Measurements from ENCODE around the gene TFCP2L1. TPM values are rescaled to one million over a fixed set of nuclear protein-coding genes. Genes with fewer than 3 reads are reported as not detected.

Gene TFCP2L1
- total RNA-seq, 4 donors from 2014 or later: 0.20 to 0.63 (median 0.41) TPM

- no peaks in the 10 kb centered on the region for H3K4me1 ChIP-seq
- TF ChIP-seq, protein P1, sequence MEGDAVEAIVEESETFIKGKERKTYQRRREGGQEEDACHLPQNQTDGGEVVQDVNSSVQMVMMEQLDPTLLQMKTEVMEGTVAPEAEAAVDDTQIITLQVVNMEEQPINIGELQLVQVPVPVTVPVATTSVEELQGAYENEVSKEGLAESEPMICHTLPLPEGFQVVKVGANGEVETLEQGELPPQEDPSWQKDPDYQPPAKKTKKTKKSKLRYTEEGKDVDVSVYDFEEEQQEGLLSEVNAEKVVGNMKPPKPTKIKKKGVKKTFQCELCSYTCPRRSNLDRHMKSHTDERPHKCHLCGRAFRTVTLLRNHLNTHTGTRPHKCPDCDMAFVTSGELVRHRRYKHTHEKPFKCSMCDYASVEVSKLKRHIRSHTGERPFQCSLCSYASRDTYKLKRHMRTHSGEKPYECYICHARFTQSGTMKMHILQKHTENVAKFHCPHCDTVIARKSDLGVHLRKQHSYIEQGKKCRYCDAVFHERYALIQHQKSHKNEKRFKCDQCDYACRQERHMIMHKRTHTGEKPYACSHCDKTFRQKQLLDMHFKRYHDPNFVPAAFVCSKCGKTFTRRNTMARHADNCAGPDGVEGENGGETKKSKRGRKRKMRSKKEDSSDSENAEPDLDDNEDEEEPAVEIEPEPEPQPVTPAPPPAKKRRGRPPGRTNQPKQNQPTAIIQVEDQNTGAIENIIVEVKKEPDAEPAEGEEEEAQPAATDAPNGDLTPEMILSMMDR (IDR thresholded peaks at IDR 0.05): no peak
- no peak for TF ChIP-seq POLR2A (IDR thresholded peaks at IDR 0.05)
- no peak for TF ChIP-seq EP300 (IDR thresholded peaks at IDR 0.05)
- no peak overlapping the region for H3K4me3 ChIP-seq
- 91 to 96% methylated on average over 4 to 8 of the region's 8 CpGs for WGBS, 2 donors
- H3K27me3 ChIP-seq: no peaks in the 10 kb centered on the region
- H3K36me3 ChIP-seq: no peaks in the 10 kb centered on the region
- DNase-seq (ENCODE audit: low spot score in 2 of 2): no peak
- no peaks in the 10 kb centered on the region for H3K9me3 ChIP-seq
- no peak overlapping the region for H3K27ac ChIP-seq
Measured at GRCh38 chr2:121211689-121212151, 73.3 kb downstream of the TFCP2L1 start.

- H3K27me3 ChIP-seq: no peaks in the 10 kb centered on the region
- no peak overlapping the region for H3K27ac ChIP-seq
- H3K36me3 ChIP-seq: no peaks in the 10 kb centered on the region
- no peaks in the 10 kb centered on the region for H3K9me3 ChIP-seq
- H3K4me3 ChIP-seq: no peak overlapping the region
- DNase-seq (ENCODE audit: low spot score in 2 of 2): no peak
- H3K4me1 ChIP-seq: no peaks in the 10 kb centered on the region
- TF ChIP-seq EP300 (IDR thresholded peaks at IDR 0.05): no peak
- TF ChIP-seq POLR2A (IDR thresholded peaks at IDR 0.05): no peak
- TF ChIP-seq, protein P1 (IDR thresholded peaks at IDR 0.05): no peak
- 80 to 83% methylated on average over 4 to 5 of the region's 5 CpGs for whole genome bisulfite sequencing, 2 donors
Measured at GRCh38 chr2:121211251-121211650, 73.8 kb downstream of the TFCP2L1 start.

GRCh38 chr2:121210691-121211090 is 74.3 kb downstream of the TFCP2L1 start:
- Histone ChIP-seq H3K4me1 (no peaks in the 10 kb centered on the region), H3K27me3 (no peaks in the 10 kb centered on the region), H3K36me3 (no peaks in the 10 kb centered on the region), H3K9me3 (no peaks in the 10 kb centered on the region), H3K27ac (no peak overlapping the region), H3K4me3 (no peak overlapping the region)
- TF ChIP-seq, protein P1 (IDR thresholded peaks at IDR 0.05): no peak
- TF ChIP-seq POLR2A (IDR thresholded peaks at IDR 0.05) (no peak), EP300 (IDR thresholded peaks at IDR 0.05) (no peak)
- 77 to 83% methylated on average over 8 of the region's 8 CpGs for WGBS, 2 donors
- no peak for DNase-seq (ENCODE audit: low spot score in 2 of 2)

GRCh38 chr2:121209014-121209610 is 75.9 kb downstream of the TFCP2L1 start:
- no peak overlapping the region for H3K27ac ChIP-seq
- no peak overlapping the region for H3K4me3 ChIP-seq
- WGBS, 2 donors: 70 to 76% methylated on average over 9 to 11 of the region's 13 CpGs
- no peaks in the 10 kb centered on the region for H3K4me1 ChIP-seq
- no peaks in the 10 kb centered on the region for H3K36me3 ChIP-seq
- no peaks in the 10 kb centered on the region for H3K9me3 ChIP-seq
- no peaks in the 10 kb centered on the region for H3K27me3 ChIP-seq
- no peak for DNase-seq (ENCODE audit: low spot score in 2 of 2)
- TF ChIP-seq POLR2A (IDR thresholded peaks at IDR 0.05) (no peak), EP300 (IDR thresholded peaks at IDR 0.05) (no peak)
- TF ChIP-seq, protein P1 (IDR thresholded peaks at IDR 0.05): no peak

DNA sequence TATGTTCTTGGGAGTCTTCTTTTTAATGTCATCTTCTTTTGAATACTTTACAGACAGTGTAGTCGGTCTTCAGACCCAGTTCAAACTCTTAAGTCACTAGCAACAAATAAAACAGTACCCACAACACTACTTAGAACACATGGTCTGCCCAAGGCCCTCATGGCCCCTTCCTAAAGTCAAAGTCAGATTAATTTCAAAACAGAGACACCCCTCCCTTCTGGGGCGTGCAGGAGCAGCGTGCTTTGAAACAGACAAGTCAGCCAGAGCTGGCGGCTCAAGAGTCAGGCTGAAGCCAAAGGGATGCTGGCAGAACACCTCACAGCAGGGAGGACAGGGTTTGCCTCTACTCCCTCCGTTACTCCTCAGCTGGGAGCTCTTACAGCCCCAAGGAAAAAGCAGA is 77.5 kb downstream of the TFCP2L1 start:
- no peak for TF ChIP-seq POLR2A (IDR thresholded peaks at IDR 0.05)
- TF ChIP-seq EP300 (IDR thresholded peaks at IDR 0.05): no peak
- TF ChIP-seq, protein P1 (IDR thresholded peaks at IDR 0.05): no peak
- DNase-seq (ENCODE audit: low spot score in 2 of 2): no peak
- Histone ChIP-seq H3K27ac (no peak overlapping the region), H3K9me3 (no peaks in the 10 kb centered on the region), H3K4me1 (no peaks in the 10 kb centered on the region), H3K27me3 (no peaks in the 10 kb centered on the region), H3K4me3 (no peak overlapping the region), H3K36me3 (no peaks in the 10 kb centered on the region)
- 77 to 91% methylated on average over 5 of the region's 5 CpGs for WGBS, 2 donors
